Psoas muscle (tissue), 8 donors: Measurements from ENCODE around the gene EXOC3L4. TPM values are rescaled to one million over a fixed set of nuclear protein-coding genes. Genes with fewer than 3 reads are reported as not detected.
A peak's percentile ranks its signal among the peaks of the same experiment; 100 is the strongest.

Experiments
- ATAC-seq, 4 donors: fragments of 200-7000 bp; cut with Tn5 transposase; one replicate each; pipeline ENCODE4 v1.9.1; 2020; ENCODE audit warnings: moderate library complexity in 3 of 4, mild to moderate bottlenecking in 2 of 4
- DNase-seq, 2 donors: peaks; one replicate each; pipeline ENCODE4 v3.0.0-alpha.2; 2020
- H3K27ac ChIP-seq: fragments of 200-600 bp; one replicate; pipeline ENCODE4 v1.8.0; 2022
- H3K27me3 ChIP-seq, 3 donors: fragments of 200-600 bp in 1 of 3; one replicate each; pipeline versions ENCODE4 v1.6.1 to v1.8.0; 2013 to 2022; ENCODE audit warnings: low read length in 2 of 3, mild to moderate bottlenecking in 2 of 3, moderate library complexity in 1 of 3; ENCODE audit not compliant: insufficient read depth in 3 of 3
- H3K36me3 ChIP-seq, 2 donors: fragments of 200-600 bp in 1 of 2; one replicate each; pipeline versions ENCODE4 v1.6.1 to v1.8.0; 2013 to 2022; ENCODE audit warnings: low read depth in 1 of 2, mild to moderate bottlenecking in 1 of 2, moderate library complexity in 1 of 2; ENCODE audit not compliant: insufficient read depth in 1 of 2
- H3K4me1 ChIP-seq: fragments of 200-600 bp; one replicate; pipeline ENCODE4 v1.8.0; 2022
- H3K4me3 ChIP-seq: fragments of 200-600 bp; one replicate; pipeline ENCODE4 v1.8.0; 2022; ENCODE audit warnings: mild to moderate bottlenecking
- H3K9me3 ChIP-seq: fragments of 200-600 bp; one replicate; pipeline ENCODE4 v1.8.0; 2022
- CTCF ChIP-seq: fragments of 200-600 bp; IDR thresholded peaks from one replicate; pipeline ENCODE4 v1.8.0; 2022; ENCODE audit warnings: antibody characterized with exemption
- WGBS, 3 donors: extraction: QIAGEN DNeasy Blood & Tissue Kit; methylation state at CpG; one replicate each; pipeline versions ENCODE4 v1.1.6 to v1.1.7; 2013; 5-methylcytosine and 5-hydroxymethylcytosine counted together
- intact Hi-C, 2 donors: fragments of 100-400 bp; cut with DNase I; formaldehyde crosslinking; loops; one replicate each; pipeline versions ENCODE4 v1.11.0 to v1.14.2; 2022
- polyA plus RNA-seq, 3 donors: library from polyadenylated mRNA; stranded (reverse); fragments of 200-250 nt; gene quantifications; one replicate each; pipeline ENCODE4 v1.2.3, GENCODE V29; 2013
- total RNA-seq, 4 donors: library from RNA; stranded (reverse); fragmentation: NEBNext Ultra II Directional in 2 of 4; extraction: Animal tissue kit (Norgen Biotek cat#: 25700) in 2 of 4; gene quantifications; one replicate each; pipeline versions ENCODE4 v1.2.1 to v1.2.4, GENCODE V29; 2021 to 2023
- donor health status: healthy with polysubstance abuse.
- donor health status: DM: no; HTN: no; CAD: no; lungs with moderate emphysema.
- donor health status: Bipolar disorder and iron deficiency.
- donor health status: healthy.
- donor health status: DM: yes; HTN: yes; CAD: no.
- donor health status: DM: no; HTN: no; CAD: no.
- donor health status: DM: no; HTN: no; CAD: no.
- donor health status: DM: yes; HTN: yes; CAD: no.

Gene EXOC3L4
- total and polyA plus RNA-seq, 7 donors, result 0.12 to 0.33 (median 0.27) TPM; not detected in 3

- no peak for TF ChIP-seq CTCF
- ATAC-seq (no peak), DNase-seq (peak in 1 of 2 donors; percentile 8)
- no peaks in the 10 kb centered on the region for H3K9me3 ChIP-seq
- 87 to 90% (median 90%) methylated on average over 25 to 28 of the region's 28 CpGs for WGBS, 3 donors
- intact Hi-C loops, result loop anchor here in 1 of 2 donors (5.0 kb wide), 1 partner anchor 138 kb away; no protein-coding TSS in a partner anchor
- H3K36me3 ChIP-seq, result no peaks in the 10 kb centered on the region
- peaks cover 0 to 21% (median 6%) of the 10 kb centered on the region in 3 donors for H3K27me3 ChIP-seq
- H3K4me1 ChIP-seq, result no peaks in the 10 kb centered on the region
- H3K4me3 ChIP-seq, result no peak overlapping the region
- no peak overlapping the region for H3K27ac ChIP-seq
These were observed 4.9 kb upstream of the EXOC3L4 start for GRCh38 chr14:103089386-103090335.

- peak in 1 of 2 donors; percentile 12 for DNase-seq
- no peak overlapping the region for H3K4me3 ChIP-seq
- no peaks in the 10 kb centered on the region for H3K9me3 ChIP-seq
- H3K36me3 ChIP-seq, result no peaks in the 10 kb centered on the region
- intact Hi-C loops, result loop anchor here in 1 of 2 donors (5.0 kb wide), 1 partner anchor 137 kb away; no protein-coding TSS in a partner anchor
- H3K27ac ChIP-seq, result no peak overlapping the region
- TF ChIP-seq CTCF, result no peak
- ATAC-seq, result no peak
- peaks cover 0 to 12% (median 3%) of the 10 kb centered on the region in 3 donors for H3K27me3 ChIP-seq
- WGBS, 3 donors, result 79 to 84% (median 82%) methylated on average over 12 of the region's 12 CpGs
- no peaks in the 10 kb centered on the region for H3K4me1 ChIP-seq
These were observed 4.0 kb upstream of the EXOC3L4 start for GRCh38 chr14:103090481-103091020.

- peaks cover 4% of the 10 kb centered on the region for H3K9me3 ChIP-seq
- no peaks in the 10 kb centered on the region for H3K4me1 ChIP-seq
- peak; percentile 63 to 74 for DNase-seq
- H3K36me3 ChIP-seq, result no peaks in the 10 kb centered on the region
- intact Hi-C loops, result loop anchor here in 1 of 2 donors (5.0 kb wide), 1 partner anchor 136 kb away; no protein-coding TSS in a partner anchor
- TF ChIP-seq CTCF, result peak; percentile 35
- H3K27ac ChIP-seq, result no peak overlapping the region
- ATAC-seq, result peak; percentile 48 to 85 (median 72)
- H3K4me3 ChIP-seq, result peak overlapping the region; percentile 68
- H3K27me3 ChIP-seq, result peaks cover 0 to 7% (median 2%) of the 10 kb centered on the region in 3 donors
- WGBS, 3 donors, result 6 to 10% (median 8%) methylated on average over 53 to 68 of the region's 69 CpGs
These were observed 3.3 kb upstream of the EXOC3L4 start for GRCh38 chr14:103091041-103091882.

- ATAC-seq (no peak), DNase-seq (no peak)
- Histone ChIP-seq H3K36me3 (no peaks in the 10 kb centered on the region), H3K27ac (no peak overlapping the region), H3K9me3 (peaks cover 4% of the 10 kb centered on the region), H3K4me1 (no peaks in the 10 kb centered on the region), H3K27me3 (peaks cover 0 to 2% (median 1%) of the 10 kb centered on the region in 3 donors), H3K4me3 (peak overlapping the region; percentile 68)
- WGBS, 3 donors, result 56 to 68% (median 68%) methylated on average over 8 to 9 of the region's 9 CpGs
- TF ChIP-seq CTCF, result no peak
- intact Hi-C loops, result loop anchor here in 1 of 2 donors (5.0 kb wide), 1 partner anchor 135 kb away; no protein-coding TSS in a partner anchor
These were observed 2.7 kb upstream of the EXOC3L4 start for GRCh38 chr14:103091883-103092222.
